CD4-positive, CD25-positive, alpha-beta regulatory T cell (primary cell): ENCODE results near the gene CLECL1. TPM values are rescaled to one million over a fixed set of nuclear protein-coding genes. Genes with fewer than 3 reads are reported as not detected.
"Not testable (repeated sequence)": the region's sequence is repeated elsewhere in the genome, so short reads cannot be mapped to it uniquely, and the experiment has no call there.

ENCODE experiments used
- ATAC-seq, 2 donors: fragments of 150-1000 bp; cut with Tn5 transposase; one replicate each; pipeline ENCODE4 v1.10.0; 2021; ENCODE audit warnings: low read depth in 2 of 2, moderate number of reproducible peaks in 2 of 2, moderate library complexity in 1 of 2
- DNase-seq, 3 donors: peaks; one replicate each; pipeline versions ENCODE4 v3.0.0 to v3.0.0-alpha.2; 2012 to 2022; ENCODE audit warnings: mixed read lengths in 1 of 3
- H3K27ac ChIP-seq: one replicate; pipeline ENCODE4 v1.7.0; 2013; ENCODE audit warnings: mild to moderate bottlenecking, low read length; ENCODE audit not compliant: insufficient read depth, poor library complexity, severe bottlenecking
- H3K27me3 ChIP-seq: one replicate; pipeline ENCODE4 v1.7.0; 2013; ENCODE audit warnings: low read length; ENCODE audit not compliant: control insufficient read depth, insufficient read depth
- H3K36me3 ChIP-seq: one replicate; pipeline ENCODE4 v1.7.0; 2013; ENCODE audit warnings: mild to moderate bottlenecking, low read length, moderate library complexity; ENCODE audit not compliant: control insufficient read depth, insufficient read depth
- H3K4me1 ChIP-seq: 2 replicates; pipeline ENCODE4 v1.7.0; 2013; ENCODE audit warnings: mild to moderate bottlenecking, low read length; ENCODE audit not compliant: insufficient read depth, control insufficient read depth, poor library complexity, severe bottlenecking
- H3K4me3 ChIP-seq: one replicate; pipeline ENCODE4 v1.7.0; 2013; ENCODE audit warnings: low read depth, mild to moderate bottlenecking, low read length, moderate library complexity
- H3K9me3 ChIP-seq, 2 experiments: 1 replicate in 1 of 2; 2 replicates in 1 of 2; pipeline ENCODE4 v1.7.0; 2013; ENCODE audit warnings: low read length in 2 of 2, mild to moderate bottlenecking in 1 of 2, moderate library complexity in 1 of 2; ENCODE audit not compliant: control insufficient read depth in 2 of 2
- H3K27ac Mint-ChIP-seq, 3 donors: one replicate each; pipeline ENCODE4 v1.8.0; 2020 to 2022; ENCODE audit warnings: mild to moderate bottlenecking in 3 of 3, mixed read lengths in 3 of 3, moderate library complexity in 2 of 3
- H3K27me3 Mint-ChIP-seq: one replicate; pipeline ENCODE4 v1.8.0; 2022; ENCODE audit warnings: mild to moderate bottlenecking, mixed read lengths
- H3K36me3 Mint-ChIP-seq: one replicate; pipeline ENCODE4 v1.8.0; 2020; ENCODE audit warnings: mixed read lengths
- H3K4me1 Mint-ChIP-seq, 4 donors: one replicate each; pipeline ENCODE4 v1.8.0; 2020 to 2022; ENCODE audit warnings: mixed read lengths in 4 of 4, mild to moderate bottlenecking in 1 of 4
- H3K4me3 Mint-ChIP-seq, 4 donors: one replicate each; pipeline ENCODE4 v1.8.0; 2020 to 2022; ENCODE audit warnings: mild to moderate bottlenecking in 4 of 4, mixed read lengths in 4 of 4, moderate library complexity in 3 of 4
- H3K9me3 Mint-ChIP-seq, 7 donors: one replicate each; pipeline ENCODE4 v1.8.0; 2020 to 2022; ENCODE audit warnings: mixed read lengths in 7 of 7, mild to moderate bottlenecking in 3 of 7, moderate library complexity in 2 of 7
- polyA plus RNA-seq, 4 donors: library from polyadenylated mRNA; unstranded; fragments of 300-500 nt; fragmentation: Illumina TruSeq; gene quantifications; one replicate each; pipeline ENCODE4 v1.2.3, GENCODE V29; 2021
- total RNA-seq: library from RNA; stranded (reverse); gene quantifications from one replicate; pipeline ENCODE4 v1.2.3, GENCODE V29; 2022

The CLECL1 gene
- total and polyA plus RNA-seq, 5 donors from 2014 or later, result 0.84 TPM; not detected in 4

GRCh38 chr12:9692909-9693308, 40.0 kb downstream of the CLECL1 start:
- ATAC-seq (no peak), DNase-seq (no peak)
- Mint-ChIP-seq H3K36me3 (peaks cover 86% of the 10 kb centered on the region), H3K27ac (peak overlapping the region in 2 of 3 donors; percentile 40 to 72), H3K4me3 (no peak overlapping the region), H3K27me3 (no peaks in the 10 kb centered on the region), H3K4me1 (peaks cover 25 to 43% (median 34%) of the 10 kb centered on the region in 4 donors), H3K9me3 (peaks cover 0 to 30% (median 9%) of the 10 kb centered on the region in 7 donors)
- H3K27ac ChIP-seq, result peak overlapping the region; percentile 6
- no peak overlapping the region for H3K4me3 ChIP-seq
- H3K4me1 ChIP-seq, result no peaks in the 10 kb centered on the region
- H3K9me3 ChIP-seq, result peaks cover 15 to 28% of the 10 kb centered on the region in 2 experiments
- no peaks in the 10 kb centered on the region for H3K27me3 ChIP-seq
- H3K36me3 ChIP-seq, result peaks cover 77% of the 10 kb centered on the region

GRCh38 chr12:9687228-9687627, 45.7 kb downstream of the CLECL1 start:
- H3K4me1 ChIP-seq, result peaks cover 34% of the 10 kb centered on the region
- peak in 1 of 2 donors; percentile 47 for ATAC-seq
- H3K27me3 Mint-ChIP-seq, result no peaks in the 10 kb centered on the region
- peaks cover 78% of the 10 kb centered on the region for H3K36me3 Mint-ChIP-seq
- H3K27ac Mint-ChIP-seq, result peak overlapping the region; percentile 59 to 84 (median 71)
- H3K36me3 ChIP-seq, result peaks cover 86% of the 10 kb centered on the region
- peaks cover 2 to 20% (median 6%) of the 10 kb centered on the region in 7 donors for H3K9me3 Mint-ChIP-seq
- peak overlapping the region; percentile 35 for H3K27ac ChIP-seq
- H3K27me3 ChIP-seq, result no peaks in the 10 kb centered on the region
- H3K4me3 ChIP-seq, result peak overlapping the region; percentile 28
- H3K4me1 Mint-ChIP-seq, result peaks cover 41 to 73% (median 50%) of the 10 kb centered on the region in 4 donors
- peak overlapping the region in 3 of 4 donors; percentile 19 to 70 (median 60) for H3K4me3 Mint-ChIP-seq
- peaks cover 11 to 18% of the 10 kb centered on the region in 2 experiments for H3K9me3 ChIP-seq
- DNase-seq, result no peak

- DNase-seq (no peak), ATAC-seq (no peak)
- H3K4me3 Mint-ChIP-seq, result peak overlapping the region; percentile 35 to 69 (median 60)
- Histone ChIP-seq H3K4me3 (peak overlapping the region; percentile 37), H3K27me3 (no peaks in the 10 kb centered on the region), H3K9me3 (peaks cover 11 to 23% of the 10 kb centered on the region in 2 experiments), H3K27ac (peak overlapping the region; percentile 35), H3K36me3 (peaks cover 87% of the 10 kb centered on the region), H3K4me1 (peaks cover 34% of the 10 kb centered on the region)
- peaks cover 76% of the 10 kb centered on the region for H3K36me3 Mint-ChIP-seq
- H3K9me3 Mint-ChIP-seq, result peaks cover 2 to 23% (median 10%) of the 10 kb centered on the region in 7 donors
- peaks cover 41 to 74% (median 53%) of the 10 kb centered on the region in 4 donors for H3K4me1 Mint-ChIP-seq
- no peaks in the 10 kb centered on the region for H3K27me3 Mint-ChIP-seq
- peak overlapping the region; percentile 78 to 91 (median 80) for H3K27ac Mint-ChIP-seq
Observed at GRCh38 chr12:9685915-9686314, 47.0 kb downstream of the CLECL1 start.

GRCh38 chr12:9685366-9685765, 47.5 kb downstream of the CLECL1 start:
- peaks cover 41 to 78% (median 50%) of the 10 kb centered on the region in 4 donors for H3K4me1 Mint-ChIP-seq
- peaks cover 76% of the 10 kb centered on the region for H3K36me3 Mint-ChIP-seq
- H3K9me3 Mint-ChIP-seq, result peaks cover 2 to 27% (median 10%) of the 10 kb centered on the region in 7 donors
- Histone ChIP-seq H3K36me3 (peaks cover 87% of the 10 kb centered on the region), H3K9me3 (peaks cover 16 to 29% of the 10 kb centered on the region in 2 experiments), H3K4me1 (peaks cover 34% of the 10 kb centered on the region), H3K4me3 (peak overlapping the region; percentile 37), H3K27ac (peak overlapping the region; percentile 61)
- H3K27ac Mint-ChIP-seq, result peak overlapping the region; percentile 90 to 94 (median 92)
- ATAC-seq, H3K27me3 ChIP-seq, H3K27me3 Mint-ChIP-seq, DNase-seq: not testable (repeated sequence)
- H3K4me3 Mint-ChIP-seq, result peak overlapping the region in 3 of 4 donors; percentile 55 to 74 (median 69)

- H3K27ac ChIP-seq, DNase-seq, H3K27me3 ChIP-seq, H3K27me3 Mint-ChIP-seq, H3K4me3 ChIP-seq, ATAC-seq: not testable (repeated sequence)
- Histone ChIP-seq H3K36me3 (peaks cover 74% of the 10 kb centered on the region), H3K9me3 (peaks cover 15 to 20% of the 10 kb centered on the region in 2 experiments), H3K4me1 (peaks cover 43% of the 10 kb centered on the region)
- H3K27ac Mint-ChIP-seq, result peak overlapping the region; percentile 77 to 92 (median 79)
- H3K4me1 Mint-ChIP-seq, result peaks cover 44 to 85% (median 57%) of the 10 kb centered on the region in 4 donors
- H3K36me3 Mint-ChIP-seq, result peaks cover 70% of the 10 kb centered on the region
- peaks cover 2 to 27% (median 11%) of the 10 kb centered on the region in 7 donors for H3K9me3 Mint-ChIP-seq
- H3K4me3 Mint-ChIP-seq, result peak overlapping the region in 3 of 4 donors; percentile 13 to 69 (median 47)
Observed at GRCh38 chr12:9682949-9683348, 49.9 kb downstream of the CLECL1 start.

GRCh38 chr12:9682508-9682907, 50.4 kb downstream of the CLECL1 start:
- peaks cover 2 to 27% (median 11%) of the 10 kb centered on the region in 7 donors for H3K9me3 Mint-ChIP-seq

GRCh38 chr12:9674226-9674590, 58.7 kb downstream of the CLECL1 start:
- Mint-ChIP-seq H3K27me3 (no peaks in the 10 kb centered on the region), H3K36me3 (peaks cover 36% of the 10 kb centered on the region), H3K4me3 (peak overlapping the region; percentile 91 to 95 (median 93)), H3K4me1 (peaks cover 32 to 76% (median 52%) of the 10 kb centered on the region in 4 donors), H3K27ac (peak overlapping the region; percentile 91 to 97 (median 97)), H3K9me3 (peaks cover 0 to 1% (median 0%) of the 10 kb centered on the region in 7 donors)
- H3K9me3 ChIP-seq, result no peaks in the 10 kb centered on the region
- peaks cover under 1% of the 10 kb centered on the region for H3K36me3 ChIP-seq
- H3K4me1 ChIP-seq, result peaks cover 69% of the 10 kb centered on the region
- ATAC-seq (peak; percentile 15 to 38), DNase-seq (peak in 2 of 3 donors; percentile 56 to 84)
- H3K27ac ChIP-seq, result peak overlapping the region; percentile 88
- H3K4me3 ChIP-seq, result peak overlapping the region; percentile 95
- H3K27me3 ChIP-seq, result no peaks in the 10 kb centered on the region

More at GRCh38 chr12:9682508-9682907, 50.4 kb downstream of the CLECL1 start:
- not testable (repeated sequence) for ATAC-seq, H3K27me3 ChIP-seq, DNase-seq, H3K27ac ChIP-seq, H3K27me3 Mint-ChIP-seq
- peaks cover 70% of the 10 kb centered on the region for H3K36me3 Mint-ChIP-seq
- H3K27ac Mint-ChIP-seq, result peak overlapping the region; percentile 10 to 92 (median 79)
- peak overlapping the region; percentile 13 to 69 (median 36) for H3K4me3 Mint-ChIP-seq
- H3K4me1 Mint-ChIP-seq, result peaks cover 45 to 88% (median 61%) of the 10 kb centered on the region in 4 donors
- peaks cover 15 to 20% of the 10 kb centered on the region in 2 experiments for H3K9me3 ChIP-seq
- peak overlapping the region; percentile 3 for H3K4me3 ChIP-seq
- peaks cover 46% of the 10 kb centered on the region for H3K4me1 ChIP-seq
- peaks cover 70% of the 10 kb centered on the region for H3K36me3 ChIP-seq
